Choroid plexus epithelial cell (primary cell): ENCODE results near the gene MYH15.

Source experiments
- DNase-seq: peaks from one replicate; pipeline ENCODE4 v3.0.0-alpha.2; 2010; ENCODE audit warnings: low read depth
- H3K4me3 ChIP-seq: 2 replicates; pipeline ENCODE4 v1.5.1; 2011; ENCODE audit warnings: low read depth, mild to moderate bottlenecking, control low read depth, low read length, moderate library complexity
- TF ChIP-seq, protein P1 (sequence below): conservative IDR thresholded peaks from 2 replicates; pipeline ENCODE4 v1.5.1; 2011; ENCODE audit warnings: low read depth, mild to moderate bottlenecking, control low read depth, inconsistent platforms, low read length, moderate library complexity

The MYH15 gene

DNA sequence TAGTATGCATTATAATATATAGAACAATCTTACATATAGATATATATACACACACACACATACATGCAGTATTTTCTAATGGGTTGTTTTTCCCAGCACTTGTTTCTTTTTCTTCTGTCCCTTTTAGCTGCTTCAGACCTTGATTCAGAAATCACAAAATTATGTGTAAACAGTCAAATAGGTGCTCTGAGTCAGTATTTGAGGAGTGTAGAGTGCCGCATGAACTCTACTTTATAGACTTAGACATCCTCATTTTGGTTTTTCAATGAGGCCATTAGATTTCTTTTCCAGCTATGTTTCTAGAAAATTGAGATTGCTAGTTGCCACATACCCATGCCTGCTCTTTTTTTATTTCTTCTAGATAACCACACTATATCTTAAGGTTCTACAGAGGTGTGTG is 155.8 kb downstream of the MYH15 start:
- DNase-seq, result no peak
- TF ChIP-seq, protein P1, sequence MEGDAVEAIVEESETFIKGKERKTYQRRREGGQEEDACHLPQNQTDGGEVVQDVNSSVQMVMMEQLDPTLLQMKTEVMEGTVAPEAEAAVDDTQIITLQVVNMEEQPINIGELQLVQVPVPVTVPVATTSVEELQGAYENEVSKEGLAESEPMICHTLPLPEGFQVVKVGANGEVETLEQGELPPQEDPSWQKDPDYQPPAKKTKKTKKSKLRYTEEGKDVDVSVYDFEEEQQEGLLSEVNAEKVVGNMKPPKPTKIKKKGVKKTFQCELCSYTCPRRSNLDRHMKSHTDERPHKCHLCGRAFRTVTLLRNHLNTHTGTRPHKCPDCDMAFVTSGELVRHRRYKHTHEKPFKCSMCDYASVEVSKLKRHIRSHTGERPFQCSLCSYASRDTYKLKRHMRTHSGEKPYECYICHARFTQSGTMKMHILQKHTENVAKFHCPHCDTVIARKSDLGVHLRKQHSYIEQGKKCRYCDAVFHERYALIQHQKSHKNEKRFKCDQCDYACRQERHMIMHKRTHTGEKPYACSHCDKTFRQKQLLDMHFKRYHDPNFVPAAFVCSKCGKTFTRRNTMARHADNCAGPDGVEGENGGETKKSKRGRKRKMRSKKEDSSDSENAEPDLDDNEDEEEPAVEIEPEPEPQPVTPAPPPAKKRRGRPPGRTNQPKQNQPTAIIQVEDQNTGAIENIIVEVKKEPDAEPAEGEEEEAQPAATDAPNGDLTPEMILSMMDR, result no peak
- H3K4me3 ChIP-seq, result no peak overlapping the region

GRCh38 chr3:108352176-108352575 is 158.2 kb downstream of the MYH15 start:
- no peak for DNase-seq
- H3K4me3 ChIP-seq, result no peak overlapping the region
- TF ChIP-seq, protein P1, result no peak

DNA sequence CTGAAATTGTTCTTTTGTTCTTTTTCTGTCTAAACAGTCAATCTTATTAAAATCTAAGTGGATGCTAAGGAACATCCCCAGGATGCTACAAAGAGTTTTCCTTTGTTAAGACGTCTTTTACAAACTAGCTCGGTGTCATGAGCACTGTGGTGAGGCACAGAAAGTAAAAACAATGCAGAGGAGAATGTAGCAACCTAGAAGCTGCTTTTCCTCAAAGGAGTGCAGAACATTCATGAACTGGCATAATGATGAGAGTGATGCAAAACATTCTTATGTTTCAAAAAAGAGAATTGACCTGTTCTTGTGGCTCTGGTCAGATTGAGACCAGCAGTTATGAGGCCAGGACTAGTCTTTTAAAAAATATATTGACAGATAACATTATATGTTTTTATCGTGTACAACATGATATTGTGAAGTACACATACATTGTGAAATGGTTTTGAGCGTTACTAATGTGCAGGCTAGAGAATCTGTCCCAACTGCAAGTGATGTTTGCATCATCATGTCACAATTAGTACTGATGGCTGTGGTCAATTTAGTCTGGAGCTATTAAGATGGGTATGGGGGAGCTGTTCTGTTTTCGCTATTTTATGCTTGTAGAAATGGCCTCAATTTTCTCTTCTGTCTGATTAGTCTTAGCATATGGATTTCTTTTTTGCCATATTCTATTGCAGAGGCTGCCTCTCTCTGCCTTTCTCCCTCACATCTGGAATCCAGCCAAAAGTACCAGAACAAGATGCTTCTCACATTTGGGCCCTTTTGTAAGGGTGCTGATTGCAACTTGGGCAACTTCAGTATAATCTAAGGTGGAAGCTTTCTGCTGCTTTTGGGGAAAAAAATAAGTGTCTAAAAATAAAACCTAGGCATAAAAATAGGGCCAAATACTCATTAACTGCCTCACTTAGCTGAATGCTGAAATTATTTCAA is 163.8 kb downstream of the MYH15 start:
- DNase-seq, result peak; percentile 12
- TF ChIP-seq, protein P1, result no peak
- H3K4me3 ChIP-seq, result no peak overlapping the region

GRCh38 chr3:108345492-108346205 is 164.7 kb downstream of the MYH15 start:
- TF ChIP-seq, protein P1, result no peak
- no peak overlapping the region for H3K4me3 ChIP-seq
- DNase-seq, result peak; percentile 4

GRCh38 chr3:108343491-108343890 is 166.9 kb downstream of the MYH15 start:
- no peak overlapping the region for H3K4me3 ChIP-seq
- TF ChIP-seq, protein P1, result no peak
- DNase-seq, result no peak

DNA sequence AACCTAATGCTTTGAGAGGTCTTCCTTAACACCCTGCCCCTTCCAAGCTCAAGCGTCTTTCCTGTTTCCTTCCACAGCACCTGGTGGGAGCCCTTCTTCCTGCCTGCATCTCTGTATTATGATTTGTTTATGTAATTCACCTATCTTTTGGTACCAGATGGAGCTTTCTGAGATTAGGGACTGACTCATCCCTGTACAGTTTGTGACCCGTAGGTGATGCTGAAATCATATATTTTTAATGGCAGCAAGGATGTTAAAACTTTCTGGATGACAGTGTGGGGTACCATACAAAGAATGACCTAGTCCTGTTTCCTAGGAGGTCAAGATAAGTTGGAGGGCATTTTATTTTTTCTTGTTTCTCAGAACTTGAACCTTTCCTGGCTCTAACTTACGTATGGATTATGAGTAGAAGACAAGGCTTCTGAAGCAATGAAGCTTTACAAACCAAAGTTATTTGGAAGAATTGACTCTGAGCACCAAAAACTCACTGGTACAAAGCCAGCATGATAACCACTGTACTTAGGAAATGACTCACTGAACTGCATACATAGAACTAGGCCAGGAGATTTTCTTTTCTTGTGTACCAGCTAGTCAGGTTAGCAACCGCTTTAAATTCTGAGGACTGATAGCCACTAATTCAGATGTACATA is 167.4 kb downstream of the MYH15 start:
- no peak overlapping the region for H3K4me3 ChIP-seq
- TF ChIP-seq, protein P1, result no peak
- DNase-seq, result peak; percentile 45
